ENCODE results near the gene EXOC2. TPM values are rescaled to one million over a fixed set of nuclear protein-coding genes. Genes with fewer than 3 reads are reported as not detected.

EXOC2 gene
- total RNA-seq, 4 donors from 2014 or later: 20.9 to 28.5 (median 24.6) TPM

DNA sequence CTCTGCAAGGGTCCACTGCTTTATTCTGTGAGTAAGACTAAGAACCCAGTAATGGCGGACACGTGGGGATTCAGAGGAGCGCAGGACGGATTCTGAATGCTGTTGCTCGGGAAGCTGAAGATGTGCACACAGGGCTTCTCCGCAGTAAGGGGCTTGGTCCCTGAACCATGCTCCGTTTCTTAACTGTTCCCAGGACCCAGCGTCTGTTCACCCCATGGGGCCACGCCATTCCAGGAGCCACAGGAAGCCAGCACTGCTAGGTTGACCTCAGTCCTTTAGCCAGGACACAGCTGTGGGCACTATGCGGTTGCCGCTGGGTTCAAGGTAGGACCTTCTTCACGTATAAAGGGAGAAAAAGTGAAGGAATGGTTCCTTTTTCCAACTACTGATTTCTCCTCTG, 241.6 kb downstream of the EXOC2 start:
- intact Hi-C loops (cut with DNase I): no loop called here
- Histone ChIP-seq H3K4me3 (no peak overlapping the region), H3K27ac (replicated peaks in 1 of 4) (no peak overlapping the region), H3K9me3 (no peaks in the 10 kb centered on the region), H3K36me3 (no peaks in the 10 kb centered on the region), H3K27me3 (peaks cover 0 to 32% (median 0%) of the 10 kb centered on the region in 4 donors), H3K4me1 (peaks cover 0 to 5% (median 0%) of the 10 kb centered on the region in 4 donors)
- 96% methylated on average over 12 of the region's 12 CpGs for WGBS
- DNase-seq (ENCODE audit: extremely low spot score): no peak
- TF ChIP-seq POLR2AphosphoS5 (IDR thresholded peaks at IDR 0.05) (no peak), EP300 (IDR thresholded peaks at IDR 0.05) (no peak), POLR2A (IDR thresholded peaks at IDR 0.05; ENCODE audit: low read depth) (no peak), CTCF (IDR thresholded peaks at IDR 0.05) (no peak)

DNA sequence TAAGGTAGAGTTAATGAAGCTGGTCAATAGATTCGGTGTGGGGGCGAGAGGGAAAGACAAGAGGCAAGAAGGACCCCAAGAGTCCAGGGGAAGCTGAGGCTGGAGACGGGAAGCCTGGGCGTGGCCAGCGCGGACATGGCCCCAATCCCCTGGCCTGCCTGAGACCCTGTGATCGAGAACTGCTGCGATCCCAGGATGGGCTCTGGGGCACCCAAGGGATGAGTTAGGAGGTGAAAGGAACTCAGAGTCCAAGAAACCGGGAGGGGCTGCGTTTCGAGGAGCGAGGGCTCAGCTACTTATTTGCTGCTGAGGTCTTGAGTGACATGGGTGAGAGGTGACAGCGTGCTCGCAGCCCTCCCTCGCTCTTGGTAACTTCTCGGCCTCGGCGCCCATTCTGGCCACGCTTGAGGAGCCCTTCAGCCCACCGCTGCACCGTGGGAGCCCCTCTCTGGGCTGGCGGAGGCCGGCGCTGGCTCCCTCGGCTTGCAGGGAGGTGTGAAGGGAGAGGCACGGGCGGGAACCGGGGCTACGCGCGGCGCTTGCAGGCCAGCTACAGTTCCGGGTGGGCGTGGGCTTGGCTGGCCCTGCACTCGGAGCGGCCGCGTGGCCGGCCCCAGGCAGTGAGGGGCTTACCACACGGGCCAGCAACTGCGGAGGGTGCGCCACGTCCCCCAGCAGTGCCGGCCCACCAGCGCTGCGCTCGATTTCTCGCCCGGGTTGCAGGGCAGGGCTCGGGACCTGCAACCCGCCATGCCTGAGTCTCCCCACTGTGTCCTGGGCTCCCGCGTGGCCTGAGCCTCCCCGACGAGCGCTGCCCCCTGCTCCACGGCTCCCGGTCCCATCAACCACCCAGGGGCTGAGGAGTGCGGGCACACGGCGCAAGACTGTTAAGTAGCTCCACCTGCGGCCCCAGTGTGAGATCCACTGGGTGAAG, 243.2 kb downstream of the EXOC2 start:
- no peak overlapping the region for H3K4me3 ChIP-seq
- H3K9me3 ChIP-seq: no peaks in the 10 kb centered on the region
- peaks cover 0 to 26% (median 0%) of the 10 kb centered on the region in 4 donors for H3K27me3 ChIP-seq
- 93% methylated on average over 53 of the region's 62 CpGs for WGBS
- DNase-seq (ENCODE audit: extremely low spot score): no peak
- intact Hi-C loops (cut with DNase I): no loop called here
- no peaks in the 10 kb centered on the region for H3K36me3 ChIP-seq
- H3K27ac ChIP-seq (replicated peaks in 1 of 4): no peak overlapping the region
- TF ChIP-seq EP300 (IDR thresholded peaks at IDR 0.05) (no peak), POLR2A (IDR thresholded peaks at IDR 0.05; ENCODE audit: low read depth) (no peak), POLR2AphosphoS5 (IDR thresholded peaks at IDR 0.05) (no peak)
- peaks cover 0 to 5% (median 0%) of the 10 kb centered on the region in 4 donors for H3K4me1 ChIP-seq

DNA sequence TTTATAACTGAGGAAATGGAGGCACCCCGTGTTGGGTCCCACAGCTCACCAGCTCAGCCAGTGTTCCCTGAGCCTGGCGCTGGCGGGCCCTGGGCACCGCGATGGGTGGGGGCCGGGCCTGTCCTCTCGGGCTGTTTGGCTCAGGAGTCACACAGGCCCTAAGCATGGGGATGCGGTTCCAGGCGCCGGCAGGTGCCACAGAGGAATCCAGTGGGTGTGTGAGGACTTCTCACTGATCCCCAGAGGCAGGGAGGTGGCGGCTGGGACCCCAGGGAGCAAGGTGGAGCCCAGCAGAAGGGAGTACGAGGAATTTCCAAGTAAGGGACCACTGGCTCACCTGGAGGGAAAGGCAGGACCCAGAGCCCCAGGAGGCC, 243.9 kb downstream of the EXOC2 start:
- Histone ChIP-seq H3K9me3 (no peaks in the 10 kb centered on the region), H3K36me3 (no peaks in the 10 kb centered on the region), H3K4me3 (no peak overlapping the region), H3K27ac (replicated peaks in 1 of 4) (no peak overlapping the region), H3K27me3 (peaks cover 0 to 33% (median 0%) of the 10 kb centered on the region in 4 donors), H3K4me1 (peaks cover 0 to 5% (median 0%) of the 10 kb centered on the region in 4 donors)
- TF ChIP-seq POLR2A (IDR thresholded peaks at IDR 0.05; ENCODE audit: low read depth): no peak
- TF ChIP-seq EP300 (IDR thresholded peaks at IDR 0.05): no peak
- TF ChIP-seq CTCF (IDR thresholded peaks at IDR 0.05): no peak
- TF ChIP-seq POLR2AphosphoS5 (IDR thresholded peaks at IDR 0.05): no peak
- intact Hi-C loops (cut with DNase I): no loop called here
- 85% methylated on average over 12 of the region's 12 CpGs for WGBS
- no peak for DNase-seq (ENCODE audit: extremely low spot score)

- Histone ChIP-seq H3K4me3 (no peak overlapping the region), H3K27me3 (peaks cover 0 to 38% (median 0%) of the 10 kb centered on the region in 4 donors), H3K9me3 (no peaks in the 10 kb centered on the region), H3K27ac (replicated peaks in 1 of 4) (no peak overlapping the region), H3K36me3 (no peaks in the 10 kb centered on the region), H3K4me1 (peaks cover 0 to 5% (median 0%) of the 10 kb centered on the region in 4 donors)
- WGBS: 90% methylated on average over 19 of the region's 19 CpGs
- TF ChIP-seq POLR2AphosphoS5 (IDR thresholded peaks at IDR 0.05): no peak
- no peak for TF ChIP-seq EP300 (IDR thresholded peaks at IDR 0.05)
- no peak for TF ChIP-seq POLR2A (IDR thresholded peaks at IDR 0.05; ENCODE audit: low read depth)
- DNase-seq (ENCODE audit: extremely low spot score): no peak
- intact Hi-C loops (cut with DNase I): no loop called here
Measured at GRCh38 chr6:448296-449056, 244.5 kb downstream of the EXOC2 start.

GRCh38 chr6:447381-448165, 245.4 kb downstream of the EXOC2 start:
- WGBS: 85% methylated on average over 23 of the region's 29 CpGs
- H3K4me1 ChIP-seq: peaks cover 0 to 2% (median 0%) of the 10 kb centered on the region in 4 donors
- H3K9me3 ChIP-seq: no peaks in the 10 kb centered on the region
- intact Hi-C loops (cut with DNase I): no loop called here
- no peaks in the 10 kb centered on the region for H3K36me3 ChIP-seq
- TF ChIP-seq POLR2A (IDR thresholded peaks at IDR 0.05; ENCODE audit: low read depth) (no peak), CTCF (IDR thresholded peaks at IDR 0.05) (no peak), EP300 (IDR thresholded peaks at IDR 0.05) (no peak), POLR2AphosphoS5 (IDR thresholded peaks at IDR 0.05) (no peak)
- H3K4me3 ChIP-seq: no peak overlapping the region
- no peak for DNase-seq (ENCODE audit: extremely low spot score)
- H3K27me3 ChIP-seq: peaks cover 0 to 42% (median 0%) of the 10 kb centered on the region in 4 donors
- H3K27ac ChIP-seq (replicated peaks in 1 of 4): no peak overlapping the region

Measured in esophagus muscularis mucosa (tissue), 4 donors.